UCSD-AML1 (cell line): Measurements from ENCODE around the gene GAS7.

Experiments used
- DNase-seq: peaks from one replicate; lab custom pipeline; 2025; ENCODE audit not compliant: unreplicated experiment; lab: John Stamatoyannopoulos, UW

Gene GAS7

GRCh38 chr17:9956474-9957131 lies 241.8 kb downstream of the GAS7 start:
- DNase-seq: no peak

GRCh38 chr17:9953492-9953891 lies 244.9 kb downstream of the GAS7 start:
- DNase-seq: no peak

- DNase-seq: no peak
These were observed 246.6 kb downstream of the GAS7 start for GRCh38 chr17:9951803-9952202.

GRCh38 chr17:9948928-9949327 lies 249.5 kb downstream of the GAS7 start:
- DNase-seq: no peak

- DNase-seq: no peak
These were observed 253.7 kb downstream of the GAS7 start for GRCh38 chr17:9944704-9945103.

- no peak for DNase-seq
These were observed 255.1 kb downstream of the GAS7 start for GRCh38 chr17:9943343-9943742.

GRCh38 chr17:9942885-9943284 lies 255.5 kb downstream of the GAS7 start:
- no peak for DNase-seq

- DNase-seq: no peak
These were observed 257.1 kb downstream of the GAS7 start for GRCh38 chr17:9941305-9941704.

GRCh38 chr17:9940841-9941240 lies 257.6 kb downstream of the GAS7 start:
- DNase-seq: no peak

- DNase-seq: no peak
These were observed 259.6 kb downstream of the GAS7 start for GRCh38 chr17:9938764-9939163.

GRCh38 chr17:9937901-9938300 lies 260.5 kb downstream of the GAS7 start:
- DNase-seq: no peak

- no peak for DNase-seq
These were observed 261.1 kb downstream of the GAS7 start for GRCh38 chr17:9937241-9937761.

- DNase-seq: no peak
These were observed 262.3 kb downstream of the GAS7 start for GRCh38 chr17:9936095-9936494.

- no peak for DNase-seq
These were observed 263.0 kb downstream of the GAS7 start for GRCh38 chr17:9935408-9935807.

GRCh38 chr17:9934331-9934730 lies 264.1 kb downstream of the GAS7 start:
- DNase-seq: no peak

- no peak for DNase-seq
These were observed 265.9 kb downstream of the GAS7 start for GRCh38 chr17:9932491-9932890.

GRCh38 chr17:9931144-9931741 lies 267.2 kb downstream of the GAS7 start:
- no peak for DNase-seq

- DNase-seq: no peak
These were observed 268.5 kb downstream of the GAS7 start for GRCh38 chr17:9929871-9930270.

- DNase-seq: no peak
These were observed 269.6 kb downstream of the GAS7 start for GRCh38 chr17:9928601-9929333.

GRCh38 chr17:9926150-9926804 lies 272.1 kb downstream of the GAS7 start:
- no peak for DNase-seq

GRCh38 chr17:9925457-9925856 lies 272.9 kb downstream of the GAS7 start:
- no peak for DNase-seq
